HepG2 (cell line): ENCODE data around the gene C14orf93. TPM values are rescaled to one million over a fixed set of nuclear protein-coding genes. Genes with fewer than 3 reads are reported as not detected.

Experiments used
- ARHGAP35 ChIP-seq: sonication (generic); formaldehyde crosslinking; IDR thresholded peaks from 2 replicates; pipeline ENCODE4 v1.9.0; 2022; ENCODE audit warnings: mild to moderate bottlenecking, inconsistent platforms, moderate library complexity, missing genetic modification reagents, borderline replicate concordance
- BCL6 ChIP-seq: IDR thresholded peaks from 2 replicates; pipeline ENCODE4 v1.6.1; 2016; ENCODE audit warnings: missing genetic modification reagents, missing compliant biosample characterization
- CBX5 ChIP-seq: sonication (generic); formaldehyde crosslinking; IDR thresholded peaks from 2 replicates; pipeline ENCODE4 v1.4.0; 2020; ENCODE audit warnings: missing genetic modification reagents, borderline replicate concordance
- ELF4 ChIP-seq: sonication (generic); formaldehyde crosslinking; IDR thresholded peaks from 2 replicates; pipeline ENCODE4 v1.5.0; 2020; ENCODE audit warnings: missing genetic modification reagents, mild to moderate bottlenecking, moderate library complexity, borderline replicate concordance
- GZF1 ChIP-seq: sonication (generic); formaldehyde crosslinking; IDR thresholded peaks from 2 replicates; pipeline ENCODE4 v1.5.1; 2020; ENCODE audit warnings: mild to moderate bottlenecking, missing genetic modification reagents
- JARID2 ChIP-seq: sonication (generic); formaldehyde crosslinking; IDR thresholded peaks from 2 replicates; pipeline ENCODE4 v1.8.1; 2023; ENCODE audit warnings: missing genetic modification reagents, inconsistent platforms; ENCODE audit not compliant: insufficient replicate concordance
- KLF15 ChIP-seq: sonication (generic); formaldehyde crosslinking; IDR thresholded peaks from 2 replicates; pipeline ENCODE4 v1.8.1; 2023; ENCODE audit warnings: borderline replicate concordance, mild to moderate bottlenecking, inconsistent platforms, missing genetic modification reagents, mixed read lengths
- MED8 ChIP-seq: sonication (generic); formaldehyde crosslinking; IDR thresholded peaks from 2 replicates; pipeline ENCODE4 v1.8.1; 2023; ENCODE audit warnings: mild to moderate bottlenecking, missing genetic modification reagents; ENCODE audit not compliant: insufficient replicate concordance
- RFXAP ChIP-seq: sonication (generic); formaldehyde crosslinking; IDR thresholded peaks from 2 replicates; pipeline ENCODE4 v1.4.0; 2020; ENCODE audit warnings: missing genetic modification reagents, borderline replicate concordance
- RORA ChIP-seq: sonication (generic); formaldehyde crosslinking; IDR thresholded peaks from 2 replicates; pipeline ENCODE4 v1.5.0; 2020; ENCODE audit warnings: mild to moderate bottlenecking, missing genetic modification reagents, moderate library complexity
- SOX13 ChIP-seq, 3 experiments: fragments of 450-650 bp in 1 of 3; sonication (generic) in 1 of 3; formaldehyde crosslinking in 1 of 3; IDR thresholded peaks in 2 of 3; conservative IDR thresholded peaks in 1 of 3; 2 replicates each; pipeline versions ENCODE4 v1.5.0 to v1.6.1; 2016 to 2020; ENCODE audit warnings: antibody characterized with exemption in 1 of 3, mild to moderate bottlenecking in 1 of 3, missing compliant biosample characterization in 1 of 3, missing genetic modification reagents in 1 of 3, moderate library complexity in 1 of 3
- ZFP90 ChIP-seq: sonication (generic); formaldehyde crosslinking; IDR thresholded peaks from 2 replicates; pipeline ENCODE4 v1.8.0; 2022; ENCODE audit warnings: missing genetic modification reagents, mild to moderate bottlenecking, inconsistent platforms, borderline replicate concordance
- ZKSCAN8 ChIP-seq: IDR thresholded peaks from 2 replicates; pipeline ENCODE4 v1.6.1; 2016; ENCODE audit warnings: borderline replicate concordance, missing genetic modification reagents, missing compliant biosample characterization
- ZMYM3 ChIP-seq: sonication (generic); formaldehyde crosslinking; IDR thresholded peaks from 2 replicates; pipeline ENCODE4 v1.5.1; 2020; ENCODE audit warnings: mild to moderate bottlenecking, missing genetic modification reagents
- ZNF143 ChIP-seq: sonication (generic); formaldehyde crosslinking; IDR thresholded peaks from 2 replicates; pipeline ENCODE4 v1.4.0; 2020; ENCODE audit warnings: missing genetic modification reagents
- ZNF160 ChIP-seq: sonication (generic); formaldehyde crosslinking; IDR thresholded peaks from 2 replicates; pipeline ENCODE4 v1.8.0; 2022; ENCODE audit warnings: mild to moderate bottlenecking, inconsistent platforms, missing genetic modification reagents
- ZNF20 ChIP-seq: sonication (generic); formaldehyde crosslinking; IDR thresholded peaks from 2 replicates; pipeline ENCODE4 v1.4.0; 2020; ENCODE audit warnings: mild to moderate bottlenecking, moderate library complexity, missing genetic modification reagents
- ZNF383 ChIP-seq: sonication (generic); formaldehyde crosslinking; IDR thresholded peaks from 2 replicates; pipeline ENCODE4 v1.4.0; 2020; ENCODE audit warnings: missing genetic modification reagents, mild to moderate bottlenecking, borderline replicate concordance
- ZNF510 ChIP-seq: sonication (generic); formaldehyde crosslinking; IDR thresholded peaks from 2 replicates; pipeline ENCODE4 v1.4.0; 2020; ENCODE audit warnings: low read depth, mild to moderate bottlenecking, missing genetic modification reagents
- ZNF562 ChIP-seq: sonication (generic); formaldehyde crosslinking; IDR thresholded peaks from 2 replicates; pipeline ENCODE4 v1.8.0; 2022; ENCODE audit warnings: missing genetic modification reagents, borderline replicate concordance
- ZNF841 ChIP-seq: sonication (generic); formaldehyde crosslinking; IDR thresholded peaks from 2 replicates; pipeline ENCODE4 v1.8.1; 2023; ENCODE audit warnings: missing genetic modification reagents, borderline replicate concordance
- polyA plus RNA-seq, 8 experiments: library from polyadenylated mRNA; depleted of rRNA in 3 of 8; stranded (reverse) in 7 of 8; unstranded in 1 of 8; fragments of >200 nt; fragmentation: Illumina TruSeq in 4 of 8; extraction: Trizol in 4 of 8; gene quantifications; 2 replicates each; pipeline versions ENCODE4 v1.2.1 to v1.2.3, GENCODE V29; 2011 to 2016; ENCODE audit warnings: low read depth in 4 of 8, missing spikeins in 1 of 8, mixed read lengths in 1 of 8; ENCODE audit not compliant: insufficient read depth in 1 of 8
- total RNA-seq, 5 experiments: library from RNA; depleted of rRNA; stranded (reverse); fragments of >200 nt; fragmentation: Illumina TruSeq; extraction: Trizol; gene quantifications; 2 replicates each; pipeline ENCODE4 v1.2.3, GENCODE V29; 2016; ENCODE audit warnings: low read depth in 1 of 5
- TF ChIP-seq, protein P1 (sequence below): sonication (generic); formaldehyde crosslinking; IDR thresholded peaks from 2 replicates; pipeline ENCODE4 v1.8.0; 2022; ENCODE audit warnings: mild to moderate bottlenecking, missing genetic modification reagents, moderate library complexity
- TF ChIP-seq, protein P2 (sequence below): sonication (generic); formaldehyde crosslinking; IDR thresholded peaks from 2 replicates; pipeline ENCODE4 v1.8.1; 2023; ENCODE audit warnings: missing genetic modification reagents, mild to moderate bottlenecking, borderline replicate concordance
- TF ChIP-seq, protein P3 (sequence below): sonication (generic); formaldehyde crosslinking; IDR thresholded peaks from 2 replicates; pipeline ENCODE4 v1.5.0; 2020; ENCODE audit warnings: missing genetic modification reagents
- TF ChIP-seq, protein P4 (sequence below): IDR thresholded peaks from 2 replicates; pipeline ENCODE4 v1.6.1; 2018; ENCODE audit warnings: missing genetic modification reagents

Gene C14orf93
- total and polyA plus RNA-seq, 2 of the 13 experiments (the other 11 are each of a cell fraction or from before 2014, with no cell fraction given): 11.4 to 22.5 TPM

DNA sequence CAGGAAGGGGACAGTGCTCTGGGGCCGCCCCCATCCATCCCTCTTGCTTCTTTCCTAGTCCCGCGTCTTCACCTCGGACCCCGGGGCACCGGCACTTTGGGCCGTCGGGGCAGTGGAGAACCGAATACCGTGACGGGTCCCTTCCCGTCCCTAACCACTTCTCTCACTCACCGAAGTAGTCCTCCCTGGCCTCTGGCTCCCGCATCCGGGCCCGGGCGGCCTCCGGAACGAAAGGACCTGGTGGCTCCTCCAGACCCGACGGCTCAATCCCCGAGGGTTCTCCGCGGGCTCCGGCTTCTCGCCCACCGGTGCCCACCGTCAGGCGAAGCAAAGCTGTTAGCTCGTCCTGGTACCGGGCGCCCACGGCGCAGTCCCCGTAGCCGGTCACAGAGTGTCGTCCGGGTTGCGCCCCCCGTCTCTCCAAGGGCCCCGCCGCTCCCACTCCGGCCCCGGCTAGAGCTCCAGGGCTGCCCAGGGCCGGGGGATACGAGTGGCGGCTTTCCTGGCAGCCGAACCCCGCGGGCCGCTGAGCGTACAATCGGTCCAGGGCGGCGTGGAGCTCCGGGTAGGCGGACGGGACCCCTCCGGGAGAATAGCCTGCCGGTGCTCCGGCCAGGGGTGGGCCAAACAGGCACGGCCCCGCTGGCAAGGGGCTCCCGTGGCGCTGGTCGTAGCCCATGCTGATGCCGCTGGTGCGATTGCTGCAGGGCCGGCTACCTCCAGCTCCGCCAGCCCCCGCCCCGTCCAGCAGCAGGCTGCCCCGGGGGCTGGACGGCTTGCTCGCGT is 28.7 kb downstream of the C14orf93 start (continued):
- TF ChIP-seq ZNF510 (CRISPR knock-in tag) (peak; percentile 74; the same call in 1 of the 2 replicates), ZNF383 (0 out of 2 replicates have a peak, but pooled peaks have one; percentile 30), ZNF20 (no peak), ELF4 (CRISPR knock-in tag) (peak; percentile 80; the same call in 1 of the 2 replicates), KLF15 (CRISPR knock-in tag) (no peak), ZNF562 (CRISPR knock-in tag) (no peak), GZF1 (CRISPR knock-in tag) (peak; percentile 65), ZKSCAN8 (CRISPR knock-in tag) (0 out of 2 replicates have a peak, but pooled peaks have one; percentile 9), ZNF841 (no peak), ARHGAP35 (CRISPR knock-in tag) (no peak; the same call in 1 of the 2 replicates), SOX13 (IDR thresholded peaks at IDR 0.05) (no peak), SOX13 (CRISPR knock-in tag; conservative IDR thresholded peaks at IDR 0.05 in 1 of 2, IDR thresholded peaks at IDR 0.05 in 1 of 2) (peak in 1 of 2 experiments; percentile 88; a peak in 2 of 4 replicates), ZNF143 (CRISPR knock-in tag) (no peak), CBX5 (peak; percentile 34; the same call in 1 of the 2 replicates), MED8 (CRISPR knock-in tag) (no peak), JARID2 (peak; percentile 60), ZFP90 (no peak), RORA (CRISPR knock-in tag) (no peak), ZNF160 (no peak), RFXAP (CRISPR knock-in tag) (no peak), BCL6 (CRISPR knock-in tag) (no peak; the same call in none of the 2 replicates), ZMYM3 (CRISPR knock-in tag) (peak; percentile 10; the same call in 1 of the 2 replicates)
- TF ChIP-seq, protein P1, sequence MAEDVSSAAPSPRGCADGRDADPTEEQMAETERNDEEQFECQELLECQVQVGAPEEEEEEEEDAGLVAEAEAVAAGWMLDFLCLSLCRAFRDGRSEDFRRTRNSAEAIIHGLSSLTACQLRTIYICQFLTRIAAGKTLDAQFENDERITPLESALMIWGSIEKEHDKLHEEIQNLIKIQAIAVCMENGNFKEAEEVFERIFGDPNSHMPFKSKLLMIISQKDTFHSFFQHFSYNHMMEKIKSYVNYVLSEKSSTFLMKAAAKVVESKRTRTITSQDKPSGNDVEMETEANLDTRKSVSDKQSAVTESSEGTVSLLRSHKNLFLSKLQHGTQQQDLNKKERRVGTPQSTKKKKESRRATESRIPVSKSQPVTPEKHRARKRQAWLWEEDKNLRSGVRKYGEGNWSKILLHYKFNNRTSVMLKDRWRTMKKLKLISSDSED (CRISPR knock-in tag): no peak
- TF ChIP-seq, protein P2, sequence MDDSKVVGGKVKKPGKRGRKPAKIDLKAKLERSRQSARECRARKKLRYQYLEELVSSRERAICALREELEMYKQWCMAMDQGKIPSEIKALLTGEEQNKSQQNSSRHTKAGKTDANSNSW: peak; percentile 92; the same call in 1 of the 2 replicates
- TF ChIP-seq, protein P3, sequence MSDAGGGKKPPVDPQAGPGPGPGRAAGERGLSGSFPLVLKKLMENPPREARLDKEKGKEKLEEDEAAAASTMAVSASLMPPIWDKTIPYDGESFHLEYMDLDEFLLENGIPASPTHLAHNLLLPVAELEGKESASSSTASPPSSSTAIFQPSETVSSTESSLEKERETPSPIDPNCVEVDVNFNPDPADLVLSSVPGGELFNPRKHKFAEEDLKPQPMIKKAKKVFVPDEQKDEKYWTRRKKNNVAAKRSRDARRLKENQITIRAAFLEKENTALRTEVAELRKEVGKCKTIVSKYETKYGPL (CRISPR knock-in tag): no peak
- TF ChIP-seq, protein P4, sequence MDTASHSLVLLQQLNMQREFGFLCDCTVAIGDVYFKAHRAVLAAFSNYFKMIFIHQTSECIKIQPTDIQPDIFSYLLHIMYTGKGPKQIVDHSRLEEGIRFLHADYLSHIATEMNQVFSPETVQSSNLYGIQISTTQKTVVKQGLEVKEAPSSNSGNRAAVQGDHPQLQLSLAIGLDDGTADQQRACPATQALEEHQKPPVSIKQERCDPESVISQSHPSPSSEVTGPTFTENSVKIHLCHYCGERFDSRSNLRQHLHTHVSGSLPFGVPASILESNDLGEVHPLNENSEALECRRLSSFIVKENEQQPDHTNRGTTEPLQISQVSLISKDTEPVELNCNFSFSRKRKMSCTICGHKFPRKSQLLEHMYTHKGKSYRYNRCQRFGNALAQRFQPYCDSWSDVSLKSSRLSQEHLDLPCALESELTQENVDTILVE (CRISPR knock-in tag): no peak
